ENCODE data around the gene AQP10. TPM values are rescaled to one million over a fixed set of nuclear protein-coding genes. Genes with fewer than 3 reads are reported as not detected.

Gene AQP10
- total RNA-seq, 1 donor from 2014 or later: not detected

DNA sequence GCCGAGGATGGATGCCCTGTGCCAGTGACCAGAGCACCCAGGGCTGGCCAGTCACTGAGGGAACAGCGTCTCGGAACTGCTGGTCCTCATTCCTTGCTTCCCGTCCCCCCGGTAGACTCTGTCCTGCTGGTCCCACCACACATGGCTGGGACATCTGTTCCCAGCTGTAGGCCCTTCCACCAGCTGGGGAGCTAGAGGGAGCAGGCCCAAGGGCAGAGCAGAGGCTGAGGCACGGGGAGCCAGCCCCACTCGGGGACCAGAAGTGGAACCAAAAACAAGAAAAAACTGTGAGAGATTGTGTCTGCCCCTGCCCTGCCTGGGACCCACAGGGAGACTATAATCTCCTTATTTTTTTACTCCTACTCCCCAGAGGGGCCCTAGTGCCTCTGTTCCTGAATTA is 28.2 kb downstream of the AQP10 start:
- peaks cover 3% of the 10 kb centered on the region for H3K27me3 Mint-ChIP-seq (ENCODE audit: low read depth, unreplicated experiment)
- peaks cover 16% of the 10 kb centered on the region for H3K4me1 Mint-ChIP-seq (ENCODE audit: low read depth, unreplicated experiment)
- H3K27me3 ChIP-seq (ENCODE audit: insufficient read depth, low read length): no peaks in the 10 kb centered on the region
- peaks cover 42% of the 10 kb centered on the region for H4K20me1 ChIP-seq (ENCODE audit: insufficient read depth, low read length)
- DNase-seq (ENCODE audit: low read depth) (no peak), FAIRE-seq (no peak)
- H3K4me3 Mint-ChIP-seq (ENCODE audit: unreplicated experiment): no peak overlapping the region
- H3K36me3 Mint-ChIP-seq (ENCODE audit: low read depth, unreplicated experiment): peaks cover 38% of the 10 kb centered on the region
- no peak overlapping the region for H3K27ac Mint-ChIP-seq (ENCODE audit: unreplicated experiment)
- no peak overlapping the region for H3K4me3 ChIP-seq (ENCODE audit: insufficient read depth, low read depth, low read length)
- H2AFZ ChIP-seq (ENCODE audit: low read depth, low read length): no peak overlapping the region
- H3K36me3 ChIP-seq (ENCODE audit: insufficient read depth, low read length): peaks cover 34% of the 10 kb centered on the region
- H3K27ac ChIP-seq (ENCODE audit: low read depth, low read length): no peak overlapping the region
- no peak overlapping the region for H3K9ac ChIP-seq (ENCODE audit: low read length)
- TF ChIP-seq EZH2 (IDR thresholded peaks at IDR 0.05; ENCODE audit: insufficient read depth, low read length): no peak
- TF ChIP-seq, protein P1, sequence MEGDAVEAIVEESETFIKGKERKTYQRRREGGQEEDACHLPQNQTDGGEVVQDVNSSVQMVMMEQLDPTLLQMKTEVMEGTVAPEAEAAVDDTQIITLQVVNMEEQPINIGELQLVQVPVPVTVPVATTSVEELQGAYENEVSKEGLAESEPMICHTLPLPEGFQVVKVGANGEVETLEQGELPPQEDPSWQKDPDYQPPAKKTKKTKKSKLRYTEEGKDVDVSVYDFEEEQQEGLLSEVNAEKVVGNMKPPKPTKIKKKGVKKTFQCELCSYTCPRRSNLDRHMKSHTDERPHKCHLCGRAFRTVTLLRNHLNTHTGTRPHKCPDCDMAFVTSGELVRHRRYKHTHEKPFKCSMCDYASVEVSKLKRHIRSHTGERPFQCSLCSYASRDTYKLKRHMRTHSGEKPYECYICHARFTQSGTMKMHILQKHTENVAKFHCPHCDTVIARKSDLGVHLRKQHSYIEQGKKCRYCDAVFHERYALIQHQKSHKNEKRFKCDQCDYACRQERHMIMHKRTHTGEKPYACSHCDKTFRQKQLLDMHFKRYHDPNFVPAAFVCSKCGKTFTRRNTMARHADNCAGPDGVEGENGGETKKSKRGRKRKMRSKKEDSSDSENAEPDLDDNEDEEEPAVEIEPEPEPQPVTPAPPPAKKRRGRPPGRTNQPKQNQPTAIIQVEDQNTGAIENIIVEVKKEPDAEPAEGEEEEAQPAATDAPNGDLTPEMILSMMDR (IDR thresholded peaks at IDR 0.05; ENCODE audit: insufficient read depth, low read depth, low read length): no peak
- H3K79me2 ChIP-seq (ENCODE audit: insufficient read depth, low read length): no peaks in the 10 kb centered on the region
- H3K9me3 ChIP-seq (ENCODE audit: insufficient read depth, low read depth, low read length): no peaks in the 10 kb centered on the region
- no peak overlapping the region for H3K4me2 ChIP-seq (ENCODE audit: low read length)
- no peaks in the 10 kb centered on the region for H3K9me3 Mint-ChIP-seq (ENCODE audit: unreplicated experiment)
- peaks cover 13% of the 10 kb centered on the region for H3K4me1 ChIP-seq (ENCODE audit: insufficient read depth, low read length)

DNA sequence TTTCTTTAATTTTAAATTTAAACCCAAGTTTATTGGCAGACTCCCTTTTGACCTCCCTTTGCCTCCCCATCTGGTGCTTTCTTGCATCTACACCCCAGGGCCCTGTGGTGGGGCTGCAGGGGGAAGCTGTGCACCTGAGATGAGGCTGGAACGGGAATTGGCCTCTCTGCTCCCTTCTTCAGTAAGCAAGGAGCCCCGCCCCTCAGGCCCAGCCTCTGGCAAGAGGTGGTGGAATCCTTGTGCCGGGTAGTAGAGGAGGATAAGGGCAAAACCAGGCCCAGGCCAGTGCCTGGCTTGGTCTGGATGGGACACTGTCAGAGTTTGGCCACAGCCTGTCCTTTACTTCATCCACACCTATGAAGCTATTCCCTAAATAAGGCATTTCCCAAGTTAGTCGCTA is 29.5 kb downstream of the AQP10 start:
- FAIRE-seq (no peak), DNase-seq (ENCODE audit: low read depth) (no peak)
- Mint-ChIP-seq H3K27ac (ENCODE audit: unreplicated experiment) (no peak overlapping the region), H3K27me3 (ENCODE audit: low read depth, unreplicated experiment) (peaks cover 9% of the 10 kb centered on the region), H3K4me3 (ENCODE audit: unreplicated experiment) (no peak overlapping the region), H3K36me3 (ENCODE audit: low read depth, unreplicated experiment) (peaks cover 28% of the 10 kb centered on the region), H3K4me1 (ENCODE audit: low read depth, unreplicated experiment) (peaks cover 16% of the 10 kb centered on the region), H3K9me3 (ENCODE audit: unreplicated experiment) (no peaks in the 10 kb centered on the region)
- H3K9ac ChIP-seq (ENCODE audit: low read length): no peak overlapping the region
- peaks cover 34% of the 10 kb centered on the region for H4K20me1 ChIP-seq (ENCODE audit: insufficient read depth, low read length)
- H3K4me1 ChIP-seq (ENCODE audit: insufficient read depth, low read length): peaks cover 13% of the 10 kb centered on the region
- H3K9me3 ChIP-seq (ENCODE audit: insufficient read depth, low read depth, low read length): no peaks in the 10 kb centered on the region
- H3K27me3 ChIP-seq (ENCODE audit: insufficient read depth, low read length): no peaks in the 10 kb centered on the region
- H3K4me3 ChIP-seq (ENCODE audit: insufficient read depth, low read depth, low read length): no peak overlapping the region
- H3K27ac ChIP-seq (ENCODE audit: low read depth, low read length): no peak overlapping the region
- peaks cover 22% of the 10 kb centered on the region for H3K36me3 ChIP-seq (ENCODE audit: insufficient read depth, low read length)
- H3K79me2 ChIP-seq (ENCODE audit: insufficient read depth, low read length): no peaks in the 10 kb centered on the region
- no peak overlapping the region for H3K4me2 ChIP-seq (ENCODE audit: low read length)
- TF ChIP-seq EZH2 (IDR thresholded peaks at IDR 0.05; ENCODE audit: insufficient read depth, low read length): no peak
- TF ChIP-seq, protein P1 (IDR thresholded peaks at IDR 0.05; ENCODE audit: insufficient read depth, low read depth, low read length): no peak
- H2AFZ ChIP-seq (ENCODE audit: low read depth, low read length): no peak overlapping the region

DNA sequence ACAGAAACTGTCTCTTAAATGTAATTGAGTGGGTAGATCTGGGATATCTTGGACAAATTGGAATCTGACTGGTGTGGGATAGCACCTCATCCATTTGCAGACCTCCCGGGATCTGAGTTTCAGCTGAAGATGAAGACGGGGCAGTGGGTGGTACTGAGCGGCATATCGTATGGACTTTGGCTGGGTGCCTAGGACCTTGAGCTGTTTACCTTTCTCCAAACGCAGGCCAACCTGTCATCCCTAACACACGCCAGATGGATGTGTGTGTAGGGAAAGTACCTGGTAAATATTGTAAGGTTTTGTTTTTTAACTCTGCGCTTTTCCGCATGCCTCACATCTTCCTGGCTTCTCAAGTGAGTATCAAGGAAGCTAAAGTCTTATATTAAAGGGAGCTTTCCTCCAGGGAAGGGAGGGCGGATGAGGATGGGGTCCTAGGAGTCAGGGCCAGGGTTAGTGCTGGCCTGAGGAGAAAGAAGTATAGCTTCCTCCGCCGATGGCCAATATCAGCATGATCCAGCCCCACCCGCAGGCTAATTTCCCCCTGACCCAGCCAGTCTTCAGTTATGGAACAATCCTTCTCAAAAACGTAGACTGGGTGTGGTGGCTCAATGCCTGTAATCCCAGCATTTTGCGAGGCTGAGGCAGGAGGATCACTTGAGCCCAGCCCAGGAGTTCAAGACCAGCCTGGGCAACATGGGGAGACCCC is 30.6 kb downstream of the AQP10 start:
- Histone ChIP-seq H3K9ac (ENCODE audit: low read length) (no peak overlapping the region), H3K4me2 (ENCODE audit: low read length) (no peak overlapping the region), H3K27ac (ENCODE audit: low read depth, low read length) (no peak overlapping the region), H3K9me3 (ENCODE audit: insufficient read depth, low read depth, low read length) (no peaks in the 10 kb centered on the region), H2AFZ (ENCODE audit: low read depth, low read length) (no peak overlapping the region), H3K4me1 (ENCODE audit: insufficient read depth, low read length) (peaks cover 13% of the 10 kb centered on the region), H3K27me3 (ENCODE audit: insufficient read depth, low read length) (peaks cover 4% of the 10 kb centered on the region), H3K4me3 (ENCODE audit: insufficient read depth, low read depth, low read length) (no peak overlapping the region), H3K36me3 (ENCODE audit: insufficient read depth, low read length) (peaks cover 12% of the 10 kb centered on the region), H3K79me2 (ENCODE audit: insufficient read depth, low read length) (no peaks in the 10 kb centered on the region), H4K20me1 (ENCODE audit: insufficient read depth, low read length) (peaks cover 23% of the 10 kb centered on the region)
- Mint-ChIP-seq H3K4me3 (ENCODE audit: unreplicated experiment) (no peak overlapping the region), H3K27ac (ENCODE audit: unreplicated experiment) (no peak overlapping the region), H3K27me3 (ENCODE audit: low read depth, unreplicated experiment) (peaks cover 17% of the 10 kb centered on the region), H3K4me1 (ENCODE audit: low read depth, unreplicated experiment) (peaks cover 16% of the 10 kb centered on the region), H3K36me3 (ENCODE audit: low read depth, unreplicated experiment) (peaks cover 18% of the 10 kb centered on the region), H3K9me3 (ENCODE audit: unreplicated experiment) (no peaks in the 10 kb centered on the region)
- DNase-seq (ENCODE audit: low read depth) (no peak), FAIRE-seq (no peak)
- TF ChIP-seq, protein P1 (IDR thresholded peaks at IDR 0.05; ENCODE audit: insufficient read depth, low read depth, low read length): no peak
- TF ChIP-seq EZH2 (IDR thresholded peaks at IDR 0.05; ENCODE audit: insufficient read depth, low read length): no peak

Measured in astrocyte (in vitro differentiated cells and primary cell).